GM19043 (cell line): ENCODE results near the gene PEX1.
A peak's percentile ranks its signal among the peaks of the same experiment; 100 is the strongest.
"Not testable (repeated sequence)": the region's sequence is repeated elsewhere in the genome, so short reads cannot be mapped to it uniquely, and the experiment has no call there.

Experiments
- ATAC-seq: cut with Tn5 transposase; IDR thresholded peaks from one replicate; pipeline ENCODE4 v1.9.1; 2021; ENCODE audit warnings: low read depth; ENCODE audit not compliant: unreplicated experiment

Gene PEX1

GRCh38 chr7:92462560-92462959, 65.8 kb downstream of the PEX1 start:
- no peak for ATAC-seq

GRCh38 chr7:92461027-92462003, 67.0 kb downstream of the PEX1 start:
- ATAC-seq: no peak

GRCh38 chr7:92460510-92460909, 67.8 kb downstream of the PEX1 start:
- no peak for ATAC-seq

- ATAC-seq: no peak
These were observed 68.2 kb downstream of the PEX1 start for GRCh38 chr7:92460109-92460508.

GRCh38 chr7:92456236-92456635, 72.1 kb downstream of the PEX1 start:
- ATAC-seq: no peak

GRCh38 chr7:92451645-92452044, 76.7 kb downstream of the PEX1 start:
- ATAC-seq: no peak

- ATAC-seq: peak; percentile 35
These were observed 80.0 kb downstream of the PEX1 start for GRCh38 chr7:92448205-92448747.

- peak; percentile 84 for ATAC-seq
These were observed 80.7 kb downstream of the PEX1 start, which contains the start of gene GATAD1 for GRCh38 chr7:92447345-92448204. Gene GATAD1, plus strand, starts transcription at chr7:92447482. Its CDS starts 248 bp downstream, at chr7:92447730.

- no peak for ATAC-seq
These were observed 81.4 kb downstream of the PEX1 start for GRCh38 chr7:92446869-92447344.

GRCh38 chr7:92442720-92443119, 85.6 kb downstream of the PEX1 start:
- not testable (repeated sequence) for ATAC-seq

GRCh38 chr7:92437956-92438491, 90.3 kb downstream of the PEX1 start:
- no peak for ATAC-seq
